GM06990 (cell line): ENCODE data around the gene PWP2.

Source experiments
- DNase-seq: peaks from one replicate; pipeline ENCODE4 v3.0.0-alpha.2; 2011; ENCODE audit not compliant: insufficient read length; ENCODE audit errors: extremely low read depth
- H3K27me3 ChIP-seq: replicated peaks from 2 replicates; pipeline ENCODE4 v1.6.0; 2011; ENCODE audit warnings: low read length; ENCODE audit not compliant: control insufficient read depth, insufficient read depth
- H3K36me3 ChIP-seq: 2 replicates; pipeline ENCODE4 v1.5.1; 2011; ENCODE audit warnings: low read length; ENCODE audit not compliant: control insufficient read depth, insufficient read depth
- H3K4me3 ChIP-seq: replicated peaks from 2 replicates; pipeline ENCODE4 v1.5.1; 2011; ENCODE audit warnings: low read depth, mild to moderate bottlenecking, control low read depth, low read length
- TF ChIP-seq, protein P1 (sequence below): IDR thresholded peaks from 2 replicates; pipeline ENCODE4 v1.5.1; 2011; ENCODE audit warnings: low read length, control low read depth, mild to moderate bottlenecking, inconsistent platforms; ENCODE audit not compliant: insufficient read depth, poor library complexity, severe bottlenecking

PWP2 gene

DNA sequence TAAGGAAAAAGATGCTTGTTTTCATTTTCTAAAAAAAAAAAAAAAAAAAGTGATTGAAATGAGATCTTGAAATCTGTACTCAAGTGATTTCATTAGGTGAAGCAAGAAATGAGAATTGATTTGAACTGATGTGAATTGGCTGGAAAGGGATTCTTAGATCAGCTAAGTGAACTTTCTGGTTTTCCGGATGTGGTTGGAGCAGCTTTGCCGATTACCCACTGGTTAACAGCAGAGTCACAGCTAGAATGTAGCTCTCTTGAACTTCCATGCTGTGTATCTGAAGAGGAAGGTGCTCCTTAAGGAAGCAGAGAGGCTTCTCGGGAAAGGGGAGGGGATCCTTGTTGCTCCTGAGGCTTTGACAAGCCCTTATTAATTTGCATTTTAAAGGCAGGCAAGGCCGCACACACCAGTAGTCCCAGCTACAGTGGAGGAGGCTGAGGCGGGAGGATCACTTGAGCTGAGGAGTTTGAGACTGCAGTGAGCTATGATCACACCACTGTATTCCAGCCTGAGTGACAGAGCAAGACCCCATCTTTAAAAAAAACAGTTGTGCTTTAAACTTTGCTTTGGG is 28.7 kb upstream of the PWP2 start:
- no peak overlapping the region for H3K4me3 ChIP-seq
- H3K36me3 ChIP-seq, result peaks cover 27% of the 10 kb centered on the region
- TF ChIP-seq, protein P1, sequence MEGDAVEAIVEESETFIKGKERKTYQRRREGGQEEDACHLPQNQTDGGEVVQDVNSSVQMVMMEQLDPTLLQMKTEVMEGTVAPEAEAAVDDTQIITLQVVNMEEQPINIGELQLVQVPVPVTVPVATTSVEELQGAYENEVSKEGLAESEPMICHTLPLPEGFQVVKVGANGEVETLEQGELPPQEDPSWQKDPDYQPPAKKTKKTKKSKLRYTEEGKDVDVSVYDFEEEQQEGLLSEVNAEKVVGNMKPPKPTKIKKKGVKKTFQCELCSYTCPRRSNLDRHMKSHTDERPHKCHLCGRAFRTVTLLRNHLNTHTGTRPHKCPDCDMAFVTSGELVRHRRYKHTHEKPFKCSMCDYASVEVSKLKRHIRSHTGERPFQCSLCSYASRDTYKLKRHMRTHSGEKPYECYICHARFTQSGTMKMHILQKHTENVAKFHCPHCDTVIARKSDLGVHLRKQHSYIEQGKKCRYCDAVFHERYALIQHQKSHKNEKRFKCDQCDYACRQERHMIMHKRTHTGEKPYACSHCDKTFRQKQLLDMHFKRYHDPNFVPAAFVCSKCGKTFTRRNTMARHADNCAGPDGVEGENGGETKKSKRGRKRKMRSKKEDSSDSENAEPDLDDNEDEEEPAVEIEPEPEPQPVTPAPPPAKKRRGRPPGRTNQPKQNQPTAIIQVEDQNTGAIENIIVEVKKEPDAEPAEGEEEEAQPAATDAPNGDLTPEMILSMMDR, result no peak
- DNase-seq, result no peak
- no peaks in the 10 kb centered on the region for H3K27me3 ChIP-seq

DNA sequence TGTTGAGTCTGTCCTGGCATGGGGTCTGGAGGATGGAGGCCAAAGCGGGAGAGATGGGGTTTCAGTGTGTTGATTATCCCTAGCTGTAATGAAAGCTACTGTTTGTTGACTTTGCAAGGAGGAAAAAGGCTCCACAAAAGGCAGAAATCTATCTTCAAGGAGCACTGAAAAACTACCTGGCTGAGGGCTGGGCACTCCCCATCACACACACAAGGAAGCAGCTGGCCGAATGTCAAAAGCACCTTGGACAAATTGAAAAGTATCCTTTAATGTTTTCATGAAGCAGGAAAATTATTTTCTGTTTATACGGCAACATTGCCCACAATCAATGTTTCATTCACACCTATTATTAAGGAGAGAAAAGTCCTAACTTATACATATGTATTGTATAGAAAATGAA is 27.8 kb upstream of the PWP2 start:
- Histone ChIP-seq H3K27me3 (no peaks in the 10 kb centered on the region), H3K36me3 (peaks cover 25% of the 10 kb centered on the region), H3K4me3 (no peak overlapping the region)
- TF ChIP-seq, protein P1, result no peak
- DNase-seq, result no peak

DNA sequence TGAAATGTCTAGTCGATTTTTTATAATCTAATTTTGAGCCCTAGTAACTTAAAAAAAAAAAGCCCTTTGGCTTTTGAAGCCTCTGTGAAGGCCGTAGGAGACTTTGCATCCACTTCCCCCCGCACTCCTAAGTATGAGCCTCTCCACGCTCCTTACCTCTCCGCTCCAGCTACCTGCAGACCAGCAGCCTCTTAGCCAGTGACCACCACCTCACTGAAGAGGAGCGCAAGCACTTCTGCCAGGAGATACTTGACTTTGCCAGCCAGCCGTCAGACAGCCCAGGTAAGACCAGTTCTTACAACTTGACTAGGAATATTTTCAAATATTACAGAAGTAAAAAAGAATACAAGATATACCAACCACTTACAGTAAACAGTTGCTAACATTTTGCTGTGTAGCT is 27.4 kb upstream of the PWP2 start:
- Histone ChIP-seq H3K4me3 (no peak overlapping the region), H3K36me3 (peaks cover 22% of the 10 kb centered on the region), H3K27me3 (no peaks in the 10 kb centered on the region)
- TF ChIP-seq, protein P1, result no peak
- no peak for DNase-seq

DNA sequence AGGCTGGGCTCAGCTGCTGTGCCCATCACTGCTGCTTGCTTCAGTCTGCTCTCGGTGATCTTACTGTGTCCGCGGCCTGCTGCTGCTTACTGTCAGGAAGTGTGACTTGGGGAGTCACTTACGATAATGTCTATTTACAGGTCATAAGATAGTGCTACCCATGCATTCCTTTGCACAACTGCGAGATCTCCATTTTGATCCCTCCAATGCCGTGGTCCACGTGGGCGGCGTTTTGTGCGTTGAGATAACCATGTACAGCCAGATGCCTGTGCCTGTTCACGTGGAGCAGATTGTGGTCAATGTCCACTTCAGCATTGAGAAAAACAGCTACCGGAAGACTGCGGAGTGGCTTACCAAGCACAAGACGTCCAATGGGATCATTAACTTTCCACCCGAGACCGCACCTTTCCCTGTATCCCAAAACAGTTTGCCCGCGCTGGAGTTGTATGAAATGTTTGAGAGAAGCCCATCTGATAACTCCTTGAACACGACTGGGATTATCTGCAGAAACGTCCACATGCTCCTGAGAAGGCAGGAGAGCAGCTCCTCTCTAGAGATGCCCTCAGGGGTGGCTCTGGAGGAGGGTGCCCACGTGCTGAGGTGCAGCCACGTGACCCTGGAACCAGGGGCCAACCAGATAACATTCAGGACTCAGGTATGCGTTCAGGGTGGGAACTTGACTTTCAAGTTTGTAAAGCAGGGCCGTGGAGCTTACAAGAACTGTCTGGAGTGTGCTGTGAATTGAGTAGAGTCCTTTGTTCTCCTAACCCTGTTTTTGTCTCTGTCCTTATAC is 24.4 kb upstream of the PWP2 start:
- no peak for DNase-seq
- no peaks in the 10 kb centered on the region for H3K27me3 ChIP-seq
- peaks cover 29% of the 10 kb centered on the region for H3K36me3 ChIP-seq
- TF ChIP-seq, protein P1, result no peak
- H3K4me3 ChIP-seq, result no peak overlapping the region

DNA sequence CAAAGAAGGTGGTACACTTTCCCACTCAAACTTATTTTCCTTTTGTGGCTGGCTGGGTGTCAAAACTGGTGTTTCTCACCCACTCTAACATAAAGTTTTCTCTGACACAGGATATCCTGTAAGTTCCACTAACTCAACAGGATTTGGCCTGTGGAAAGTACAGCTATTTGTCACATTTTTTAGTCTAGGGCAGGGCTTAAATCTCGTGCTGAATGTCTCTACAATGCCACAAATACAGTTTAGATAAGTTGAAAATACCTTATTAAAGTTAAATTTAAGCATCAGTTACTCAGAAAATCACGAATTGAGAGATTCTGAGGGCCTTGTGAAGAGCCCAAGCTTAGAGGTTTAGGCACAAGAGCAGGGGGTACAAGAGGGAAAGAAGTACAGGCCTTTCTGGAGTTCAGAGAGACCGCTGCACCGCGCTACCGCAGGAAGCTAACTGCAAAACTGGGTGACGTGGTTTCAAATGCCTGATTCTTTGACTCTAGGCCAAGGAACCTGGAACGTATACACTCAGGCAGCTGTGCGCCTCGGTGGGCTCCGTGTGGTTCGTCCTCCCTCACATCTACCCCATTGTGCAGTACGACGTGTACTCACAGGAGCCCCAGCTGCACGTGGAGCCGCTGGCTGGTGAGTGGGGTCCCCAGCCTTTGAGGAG is 23.4 kb upstream of the PWP2 start:
- no peak for DNase-seq
- TF ChIP-seq, protein P1, result no peak
- Histone ChIP-seq H3K4me3 (no peak overlapping the region), H3K27me3 (no peaks in the 10 kb centered on the region), H3K36me3 (peaks cover 37% of the 10 kb centered on the region)
